Measurements from ENCODE around the gene ZZZ3.
"Not testable (repeated sequence)": the region's sequence is repeated elsewhere in the genome, so short reads cannot be mapped to it uniquely, and the experiment has no call there.

Gene ZZZ3

DNA sequence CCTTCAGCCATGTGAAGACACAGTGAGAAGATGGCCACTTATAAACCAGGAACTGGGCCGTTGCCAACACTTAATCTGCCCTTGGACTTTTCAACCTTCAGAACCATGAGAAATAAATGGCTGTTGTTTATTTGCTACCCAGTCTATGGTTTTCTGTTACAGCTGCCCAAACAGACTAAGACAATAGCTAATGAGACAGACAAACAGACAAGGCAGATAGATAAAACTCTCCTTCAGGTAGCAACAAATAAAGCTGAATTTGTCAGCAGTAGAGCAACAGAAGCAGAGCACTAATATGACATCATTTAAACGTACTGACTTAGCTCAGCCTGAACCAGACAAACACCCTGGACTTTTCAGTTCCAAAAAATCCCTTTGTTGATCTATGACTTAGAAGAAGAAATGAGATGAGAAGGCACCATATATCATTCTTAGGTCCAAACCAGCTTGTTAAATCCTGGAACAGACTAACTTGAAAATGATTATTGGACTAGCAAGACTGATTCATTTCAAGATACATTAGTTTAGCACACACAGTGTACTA lies 27.0 kb downstream of the ZZZ3 start:
- TF ChIP-seq, protein P1, sequence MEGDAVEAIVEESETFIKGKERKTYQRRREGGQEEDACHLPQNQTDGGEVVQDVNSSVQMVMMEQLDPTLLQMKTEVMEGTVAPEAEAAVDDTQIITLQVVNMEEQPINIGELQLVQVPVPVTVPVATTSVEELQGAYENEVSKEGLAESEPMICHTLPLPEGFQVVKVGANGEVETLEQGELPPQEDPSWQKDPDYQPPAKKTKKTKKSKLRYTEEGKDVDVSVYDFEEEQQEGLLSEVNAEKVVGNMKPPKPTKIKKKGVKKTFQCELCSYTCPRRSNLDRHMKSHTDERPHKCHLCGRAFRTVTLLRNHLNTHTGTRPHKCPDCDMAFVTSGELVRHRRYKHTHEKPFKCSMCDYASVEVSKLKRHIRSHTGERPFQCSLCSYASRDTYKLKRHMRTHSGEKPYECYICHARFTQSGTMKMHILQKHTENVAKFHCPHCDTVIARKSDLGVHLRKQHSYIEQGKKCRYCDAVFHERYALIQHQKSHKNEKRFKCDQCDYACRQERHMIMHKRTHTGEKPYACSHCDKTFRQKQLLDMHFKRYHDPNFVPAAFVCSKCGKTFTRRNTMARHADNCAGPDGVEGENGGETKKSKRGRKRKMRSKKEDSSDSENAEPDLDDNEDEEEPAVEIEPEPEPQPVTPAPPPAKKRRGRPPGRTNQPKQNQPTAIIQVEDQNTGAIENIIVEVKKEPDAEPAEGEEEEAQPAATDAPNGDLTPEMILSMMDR (IDR thresholded peaks at IDR 0.05), result no peak
- H3K4me3 ChIP-seq, result no peak overlapping the region
- H3K27ac ChIP-seq, result no peak overlapping the region
- no peak for DNase-seq (ENCODE audit: low spot score)

DNA sequence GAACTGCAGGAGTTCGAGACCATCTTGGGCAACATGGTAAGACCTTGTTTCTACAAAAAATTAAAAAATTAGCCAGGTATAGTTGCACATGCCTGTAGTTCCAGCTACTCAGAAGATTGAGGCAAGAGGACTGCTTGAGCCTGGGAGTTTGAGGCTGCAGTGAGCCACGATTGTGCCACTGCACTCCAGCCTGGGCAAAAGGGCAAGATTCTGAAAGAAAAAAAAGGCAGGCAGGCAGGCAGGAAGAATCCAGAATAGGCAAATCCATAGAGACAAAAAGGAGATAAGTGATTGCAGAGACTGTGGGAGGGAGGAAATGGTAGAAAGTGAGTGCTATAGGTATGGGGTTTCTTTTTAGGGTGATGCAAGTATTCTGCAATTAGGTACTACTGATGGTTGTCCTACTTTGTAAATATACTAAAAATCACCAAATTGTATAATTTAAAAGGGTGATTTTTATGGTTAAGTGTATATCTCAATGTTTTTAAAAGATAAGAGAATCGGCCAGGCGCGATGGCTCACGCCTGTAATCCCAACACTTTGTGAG lies 29.4 kb downstream of the ZZZ3 start:
- Histone ChIP-seq H3K27ac (no peak overlapping the region), H3K4me3 (no peak overlapping the region)
- TF ChIP-seq, protein P1 (IDR thresholded peaks at IDR 0.05), result no peak
- no peak for DNase-seq (ENCODE audit: low spot score)

DNA sequence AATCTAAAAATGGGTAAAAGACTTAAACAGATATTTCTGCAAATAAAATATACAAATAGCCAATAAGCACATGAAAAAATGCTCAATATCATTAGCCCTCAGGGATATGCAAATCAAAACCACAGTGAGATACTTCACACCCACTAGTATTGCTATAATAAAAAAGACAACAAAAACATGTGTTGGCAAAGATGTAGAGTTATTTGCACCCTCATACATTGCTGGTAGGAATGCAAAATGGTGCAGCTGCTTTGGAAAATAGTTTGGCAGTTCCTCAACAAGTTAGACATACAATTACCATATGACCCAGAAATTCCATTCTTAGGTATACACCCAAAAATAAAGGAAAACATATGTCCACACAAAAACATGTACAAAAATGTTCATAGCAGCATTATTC lies 30.2 kb downstream of the ZZZ3 start:
- TF ChIP-seq, protein P1 (IDR thresholded peaks at IDR 0.05), result no peak
- DNase-seq (ENCODE audit: low spot score), result no peak
- Histone ChIP-seq H3K4me3 (no peak overlapping the region), H3K27ac (no peak overlapping the region)

- no peak for DNase-seq (ENCODE audit: low spot score)
- TF ChIP-seq, protein P1 (IDR thresholded peaks at IDR 0.05), result no peak
- no peak overlapping the region for H3K27ac ChIP-seq
- no peak overlapping the region for H3K4me3 ChIP-seq
Observed at GRCh38 chr1:77649127-77649526, 33.3 kb downstream of the ZZZ3 start.

GRCh38 chr1:77646224-77646623 lies 36.2 kb downstream of the ZZZ3 start:
- not testable (repeated sequence) for H3K27ac ChIP-seq; H3K4me3 ChIP-seq; DNase-seq (ENCODE audit: low spot score)

GRCh38 chr1:77643456-77643855 lies 39.0 kb downstream of the ZZZ3 start:
- DNase-seq (ENCODE audit: low spot score), result no peak
- Histone ChIP-seq H3K4me3 (no peak overlapping the region), H3K27ac (no peak overlapping the region)
- TF ChIP-seq, protein P1 (IDR thresholded peaks at IDR 0.05), result no peak

GRCh38 chr1:77642941-77643340 lies 39.5 kb downstream of the ZZZ3 start:
- no peak for DNase-seq (ENCODE audit: low spot score)
- TF ChIP-seq, protein P1 (IDR thresholded peaks at IDR 0.05), result no peak
- no peak overlapping the region for H3K4me3 ChIP-seq
- H3K27ac ChIP-seq, result no peak overlapping the region

Data from coronary artery (tissue), 2 donors.